ENCODE data around the gene LMO3.

LMO3 gene

GRCh38 chr12:16606117-16606200 is at the start of gene LMO3:
Gene LMO3 (minus strand): TSS chr12:16606162. CDS start chr12:16600860, 5,302 bp downstream.
- DNase-seq = no peak

DNA sequence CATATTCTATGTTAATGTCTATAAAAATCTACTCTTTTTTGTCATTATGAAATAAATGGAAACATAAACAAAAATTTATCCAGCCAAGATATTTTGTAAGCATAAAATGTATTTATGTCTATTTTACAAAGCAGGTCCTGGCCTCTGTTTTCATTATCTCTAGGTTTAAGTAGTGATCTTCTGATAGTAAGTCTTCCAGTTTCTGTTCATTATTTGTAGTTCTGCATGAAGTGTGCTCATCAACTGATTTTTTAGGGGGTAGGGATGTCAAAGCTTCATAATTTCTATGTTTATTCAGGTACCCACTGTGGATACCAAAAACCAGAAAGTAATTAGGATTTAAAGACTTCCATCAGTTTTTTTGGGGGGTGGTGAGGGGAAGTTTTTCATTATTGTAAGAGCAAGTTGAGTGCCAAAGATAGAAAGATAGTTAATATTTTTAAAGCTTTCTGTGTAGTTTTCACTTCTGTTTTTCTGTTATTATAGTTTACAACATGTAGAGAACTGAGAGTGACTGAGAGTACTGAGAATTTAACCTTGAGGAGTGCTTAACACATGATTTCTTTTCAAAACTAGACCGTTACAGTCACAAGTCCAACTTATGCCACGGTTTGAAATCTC is 30.6 kb upstream of the LMO3 start:
- DNase-seq = no peak

GRCh38 chr12:16634786-16635185 is 28.8 kb upstream of the LMO3 start:
- DNase-seq = no peak

DNA sequence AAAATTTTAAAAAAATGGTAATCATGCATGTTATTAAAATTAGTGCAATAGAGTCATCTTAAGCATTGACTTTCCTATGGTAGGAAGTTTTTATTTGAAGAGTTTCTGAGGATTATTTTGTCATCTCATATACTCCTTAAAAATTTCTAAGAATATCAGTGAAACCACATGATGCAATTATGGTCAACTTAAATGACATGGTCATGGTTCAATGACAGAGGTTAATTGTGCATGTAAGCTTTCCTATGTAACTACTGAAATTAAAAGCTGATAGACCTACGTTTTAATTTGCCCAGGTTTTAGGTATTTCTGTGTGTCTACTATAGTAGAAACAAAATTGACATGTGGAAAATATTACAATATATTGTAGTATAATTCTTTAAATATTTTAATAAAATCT is 21.0 kb upstream of the LMO3 start:
- no peak for DNase-seq

- DNase-seq = no peak
Measured at GRCh38 chr12:16622338-16622737, 16.4 kb upstream of the LMO3 start.

- DNase-seq = no peak
Measured at GRCh38 chr12:16619537-16619936, 13.6 kb upstream of the LMO3 start.

GRCh38 chr12:16618256-16618655 is 12.3 kb upstream of the LMO3 start:
- DNase-seq = no peak

DNA sequence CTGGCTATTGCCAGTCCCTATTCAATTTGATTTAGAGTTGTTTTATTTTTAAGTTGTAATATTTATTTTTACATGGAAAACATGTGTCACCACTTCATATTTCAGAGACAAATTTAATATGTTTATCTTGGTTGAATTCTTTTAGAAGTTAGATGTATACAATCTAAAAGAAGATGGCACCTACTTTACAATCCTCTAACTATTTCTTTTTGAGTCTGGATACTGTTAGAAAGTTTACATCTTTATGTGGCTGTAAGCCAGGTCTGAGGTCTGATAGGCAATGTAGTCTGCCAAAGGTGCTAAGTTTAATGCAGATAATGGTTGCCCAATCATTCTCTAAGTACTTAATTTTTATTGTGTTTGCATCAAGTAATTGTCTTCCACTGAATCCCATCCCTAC is 7.2 kb upstream of the LMO3 start:
- no peak for DNase-seq

DNA sequence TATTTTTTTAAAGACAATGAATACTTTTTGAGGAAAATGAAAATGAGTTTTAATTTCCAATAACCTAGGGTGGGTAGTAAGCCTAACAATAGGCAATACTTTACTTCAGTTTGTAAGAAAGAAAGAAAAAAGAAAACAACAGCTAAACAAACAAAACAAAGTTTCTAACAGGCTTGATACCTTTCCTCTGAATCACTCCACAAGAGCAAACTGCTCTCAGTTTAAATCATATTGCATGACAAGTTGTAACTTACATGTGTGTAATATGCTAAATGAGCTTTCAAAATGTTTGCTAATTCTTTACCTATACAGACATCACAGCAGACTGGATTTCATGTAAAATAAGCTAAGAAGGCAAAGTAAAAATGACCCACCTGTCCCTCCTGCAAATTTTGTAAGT is 6.7 kb upstream of the LMO3 start:
- DNase-seq = no peak

DNA sequence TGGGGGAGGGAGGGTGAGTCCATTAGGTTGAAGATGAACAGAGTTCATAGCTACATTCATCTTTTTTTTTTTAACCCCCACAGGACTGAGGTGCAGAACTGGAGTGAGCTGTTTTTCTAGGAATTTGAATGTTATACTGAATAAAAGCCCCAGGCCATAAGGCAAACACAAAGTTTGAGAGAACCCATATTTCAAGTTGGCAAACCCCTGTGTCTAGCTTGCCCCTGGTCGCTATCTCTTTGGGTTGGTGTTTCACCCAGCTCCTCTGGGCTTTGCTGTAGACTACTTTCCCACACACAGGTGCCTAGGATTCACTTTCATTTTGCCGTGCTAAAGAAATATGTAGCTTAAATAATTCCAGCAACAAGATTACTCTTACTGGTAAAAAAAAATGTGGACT is 5.2 kb upstream of the LMO3 start:
- no peak for DNase-seq

- DNase-seq = no peak
Measured at GRCh38 chr12:16610743-16611142, 4.8 kb upstream of the LMO3 start.

- no peak for DNase-seq
Measured at GRCh38 chr12:16610001-16610585, 4.1 kb upstream of the LMO3 start.

DNA sequence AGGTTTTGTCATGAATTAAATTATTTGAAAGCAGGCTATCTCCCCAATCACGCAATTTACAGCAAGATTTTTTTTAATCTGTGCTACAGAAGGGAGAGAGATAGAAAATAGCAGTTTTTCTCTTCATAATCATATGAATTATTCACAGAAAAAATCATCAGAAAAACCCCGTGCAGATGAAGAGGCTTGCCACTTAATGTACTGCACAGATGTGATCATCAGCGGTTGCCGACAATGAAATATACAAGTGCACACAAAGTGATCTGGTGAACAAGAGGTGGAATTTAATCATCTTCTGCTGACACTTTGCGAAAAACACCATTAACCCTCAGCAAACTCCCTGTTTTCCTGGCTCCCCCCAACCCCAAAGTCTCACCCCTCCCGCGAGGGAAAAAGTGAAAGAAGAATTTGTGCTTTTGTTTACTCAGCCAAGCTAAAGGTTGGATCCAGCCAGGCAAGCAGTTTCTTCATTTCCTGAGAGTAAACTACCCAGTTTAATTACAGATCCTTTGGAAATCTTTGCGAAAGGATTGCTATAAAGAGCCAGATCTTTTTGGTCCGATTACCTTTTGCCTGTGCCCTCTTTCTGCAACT is 3.1 kb upstream of the LMO3 start:
- no peak for DNase-seq

- no peak for DNase-seq
Measured at GRCh38 chr12:16607906-16608775, 2.2 kb upstream of the LMO3 start.

GRCh38 chr12:16606991-16607390 is 1.0 kb upstream of the LMO3 start:
- DNase-seq = no peak

DNA sequence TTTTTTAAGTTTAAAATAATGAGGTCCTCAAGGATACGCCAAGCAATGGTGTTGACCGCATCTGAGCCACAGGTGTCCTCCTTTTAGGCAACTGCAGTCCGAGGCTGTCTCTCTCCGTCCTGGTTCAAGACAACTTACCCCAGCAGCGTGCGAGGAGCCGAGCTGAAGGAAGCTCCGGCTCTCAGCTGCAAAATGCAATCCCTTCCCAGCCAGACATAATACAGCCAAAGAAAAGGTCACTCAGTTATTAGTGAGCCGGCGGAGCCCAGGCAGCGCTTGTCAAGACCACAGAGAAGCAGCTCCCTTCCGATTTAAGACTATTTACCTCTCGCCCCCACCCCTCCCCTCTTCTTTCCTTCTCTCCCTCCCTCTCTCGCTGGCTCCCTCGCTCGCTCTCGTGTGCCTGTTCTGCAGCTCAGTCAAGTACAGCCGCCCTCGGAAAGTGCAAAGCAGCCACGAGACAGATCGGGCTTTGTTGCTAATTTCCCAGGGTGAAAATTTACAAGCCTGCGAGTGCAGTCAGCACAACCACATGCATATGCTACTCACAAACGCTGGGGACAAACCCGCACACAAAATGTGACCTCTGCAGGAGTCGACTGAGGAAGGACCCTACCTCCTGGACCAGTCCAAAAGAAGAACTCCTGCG is 363 bp upstream of the LMO3 start:
- DNase-seq = no peak

DNA sequence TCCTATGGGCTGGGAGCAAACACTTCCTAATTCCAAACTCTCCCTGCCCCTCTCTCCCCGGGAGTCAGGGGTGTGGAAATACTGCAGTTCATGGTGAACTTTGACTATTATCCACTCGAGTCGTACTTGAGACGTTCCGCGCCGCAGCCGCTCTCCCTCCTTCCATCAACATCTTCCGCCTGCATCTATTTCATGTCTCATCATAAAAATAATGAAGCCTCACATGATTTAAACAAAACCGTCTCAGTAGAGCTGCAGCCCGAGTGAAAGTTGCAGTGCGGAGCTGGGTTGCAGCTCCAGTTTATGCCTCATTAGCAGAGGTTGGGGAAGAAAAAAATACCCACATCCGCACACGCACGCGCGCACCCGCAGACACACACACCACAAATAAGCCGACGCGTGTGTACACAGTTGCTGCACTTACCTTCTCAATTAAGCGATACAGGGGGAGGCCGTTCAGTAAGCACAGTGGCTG is 283 bp downstream of the LMO3 start:
- no peak for DNase-seq

DNA sequence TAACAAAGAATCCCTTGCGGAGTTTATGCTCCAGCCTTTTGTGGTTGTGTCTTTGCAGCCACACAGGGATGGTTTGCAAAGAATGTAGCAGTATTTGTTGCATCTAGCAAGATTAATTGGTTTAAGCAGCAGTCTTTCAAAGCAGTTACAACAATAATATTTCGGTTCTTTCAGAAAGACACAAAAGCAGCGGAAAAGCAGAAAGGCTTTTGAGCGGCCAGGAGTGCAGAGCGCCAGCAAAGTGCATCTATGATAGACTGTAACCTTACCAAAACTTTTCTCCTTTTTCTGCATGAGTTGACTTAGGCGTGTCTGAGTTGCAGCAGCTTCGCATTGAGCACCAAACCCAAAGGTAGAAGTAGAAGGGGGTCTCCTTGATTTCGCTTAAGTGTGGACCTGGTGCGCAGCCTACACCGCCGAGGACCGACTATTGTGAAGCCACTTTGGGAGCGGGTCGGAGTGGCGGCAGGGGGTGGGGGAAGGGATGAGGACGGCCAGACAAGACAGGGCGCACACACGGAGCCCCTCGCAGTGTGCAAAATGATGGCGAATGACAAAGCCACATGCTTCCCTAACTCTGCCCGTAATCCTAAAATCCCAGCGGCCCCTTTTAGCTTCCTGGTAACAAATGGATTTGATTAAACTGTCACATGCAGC is 1.2 kb downstream of the LMO3 start:
- no peak for DNase-seq

DNA sequence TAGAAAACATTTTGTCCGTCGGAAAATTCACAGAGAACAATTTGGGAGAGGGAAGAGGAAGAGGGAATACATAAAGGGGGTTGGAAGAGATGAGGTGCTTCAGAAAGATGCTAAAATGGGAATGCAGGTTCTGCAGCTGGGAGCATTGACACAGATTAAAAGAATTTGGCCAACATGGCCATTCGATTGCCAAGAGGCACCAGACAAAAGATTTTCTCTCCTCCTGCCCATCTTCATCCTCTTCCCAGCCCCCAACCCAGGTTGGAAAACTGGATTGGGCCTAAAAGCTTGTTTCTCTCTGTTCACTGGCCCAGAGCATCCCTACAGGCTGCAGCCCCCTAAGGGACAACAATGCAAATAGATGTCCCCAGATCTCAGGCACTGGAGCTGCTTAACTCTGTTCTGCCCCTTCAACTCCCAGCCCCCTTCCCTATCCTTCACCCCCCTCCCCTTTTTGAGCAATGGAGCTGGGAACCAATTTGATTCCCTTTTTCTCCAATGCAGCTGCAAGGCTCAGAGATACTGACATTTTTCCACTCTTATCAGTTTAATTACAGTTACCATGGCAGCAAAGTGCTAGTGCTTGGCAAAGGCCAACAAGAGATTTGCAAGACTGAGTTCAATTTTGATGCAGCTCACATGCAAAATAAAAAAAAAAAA is 1.9 kb downstream of the LMO3 start:
- no peak for DNase-seq

GRCh38 chr12:16603260-16603915 is 2.6 kb downstream of the LMO3 start:
- DNase-seq = no peak

- no peak for DNase-seq
Measured at GRCh38 chr12:16602412-16602811, 3.5 kb downstream of the LMO3 start.

- DNase-seq = no peak
Measured at GRCh38 chr12:16600525-16600924, 5.4 kb downstream of the LMO3 start.
